HepG2 (cell line): Measurements from ENCODE around the gene SMIM41. TPM values are rescaled to one million over a fixed set of nuclear protein-coding genes. Genes with fewer than 3 reads are reported as not detected.

Experiments used
- ATAC-seq: fragments of 200-7000 bp; cut with Tn5 transposase; 3 replicates; pipeline ENCODE4 v1.9.1; 2020; ENCODE audit warnings: mild to moderate bottlenecking, moderate library complexity
- BruUV-seq: library from RNA; stranded (reverse); fragments of 400-500 nt; replicated peaks from 2 replicates; lab custom pipeline; 2021; lab: Mats Ljungman, UMichigan
- CTCF ChIA-PET: fragments of 300-600 bp; formaldehyde crosslinking; extraction: SDS; loops from one replicate; lab custom pipeline; 2021; ENCODE audit warnings: low total read pairs, inconsistent platforms, low intra/inter-chr PET ratio; lab: Yijun Ruan, JAX
- POLR2A ChIA-PET: fragments of 350-600 bp; sonication (Branson Sonifier 250); formaldehyde crosslinking; loops from one replicate; lab custom pipeline; 2020; ENCODE audit warnings: antibody characterized with exemption, inconsistent platforms; lab: Yijun Ruan, JAX
- DNase-seq: peaks from one replicate; pipeline ENCODE4 v3.0.0-alpha.2; 2015; ENCODE audit warnings: low spot score
- FAIRE-seq: peaks from 3 replicates; lab custom pipeline; 2011; peaks lifted over from hg19 to GRCh38; lab: Jason Lieb, UNC
- H2AFZ ChIP-seq: one replicate; pipeline ENCODE4 v1.6.1; 2011; ENCODE audit warnings: low read length, inconsistent platforms
- H3K27ac ChIP-seq: fragments of 300-600 bp; 3 replicates; pipeline ENCODE4 v1.8.0; 2011; ENCODE audit warnings: mixed run types, mild to moderate bottlenecking, mixed read lengths, low read length, inconsistent platforms; ENCODE audit not compliant: insufficient read depth; ENCODE audit errors: extremely low read length
- H3K27me3 ChIP-seq, 2 experiments: fragments of 200-600 bp in 1 of 2; 2 replicates in 1 of 2; 3 replicates in 1 of 2; pipeline versions ENCODE4 v1.6.0 to v1.8.0; 2011; ENCODE audit warnings: low read length in 2 of 2, mild to moderate bottlenecking in 2 of 2, moderate library complexity in 2 of 2, inconsistent platforms in 1 of 2; ENCODE audit not compliant: insufficient read depth in 2 of 2, control insufficient read depth in 1 of 2
- H3K36me3 ChIP-seq, 2 experiments: fragments of 200-600 bp in 1 of 2; replicated peaks in 1 of 2; 2 replicates in 1 of 2; 3 replicates in 1 of 2; pipeline versions ENCODE4 v1.5.1 to v1.8.0; 2011; ENCODE audit warnings: low read length in 2 of 2, inconsistent platforms in 1 of 2; ENCODE audit not compliant: insufficient read depth in 2 of 2, control insufficient read depth in 1 of 2
- H3K4me1 ChIP-seq: 2 replicates; pipeline ENCODE4 v1.5.1; 2012; ENCODE audit warnings: low read length, inconsistent platforms; ENCODE audit not compliant: insufficient read depth
- H3K4me2 ChIP-seq: 2 replicates; pipeline ENCODE4 v1.6.0; 2011; ENCODE audit warnings: low read depth, low read length, inconsistent platforms
- H3K4me3 ChIP-seq, 3 experiments: fragments of 200-600 bp in 1 of 3; sonication (generic), shearing (Covaris generic) in 1 of 3; replicated peaks in 1 of 3; 2 replicates each; pipeline ENCODE4 v1.5.1; 2011 to 2016; ENCODE audit warnings: low read length in 3 of 3, inconsistent platforms in 2 of 3, low read depth in 2 of 3, mild to moderate bottlenecking in 2 of 3, control low read depth in 1 of 3, mixed read lengths in 1 of 3; ENCODE audit not compliant: insufficient read depth in 1 of 3
- H3K79me2 ChIP-seq: one replicate; pipeline ENCODE4 v1.6.1; 2011; ENCODE audit warnings: low read length, inconsistent platforms; ENCODE audit not compliant: insufficient read depth
- H3K9ac ChIP-seq: 2 replicates; pipeline ENCODE4 v1.6.0; 2011; ENCODE audit warnings: mild to moderate bottlenecking, low read depth, low read length, inconsistent platforms; ENCODE audit not compliant: insufficient read depth
- H3K9me3 ChIP-seq: 2 replicates; pipeline ENCODE4 v1.5.1; 2012; ENCODE audit warnings: mild to moderate bottlenecking, low read length
- H4K20me1 ChIP-seq: 2 replicates; pipeline ENCODE4 v1.6.0; 2011; ENCODE audit warnings: inconsistent platforms, mild to moderate bottlenecking, low read length, moderate library complexity; ENCODE audit not compliant: insufficient read depth
- ASH2L ChIP-seq: fragments of 300-600, 200-600 bp; sonication (generic); IDR thresholded peaks from 2 replicates; pipeline ENCODE4 v1.7.0; 2017; ENCODE audit warnings: low read depth, mild to moderate bottlenecking, moderate library complexity, mixed read lengths, low read length; ENCODE audit not compliant: insufficient read length
- EP300 ChIP-seq, 3 experiments: sonication (generic) in 1 of 3; formaldehyde crosslinking in 1 of 3; IDR thresholded peaks; 2 replicates each; pipeline versions ENCODE4 v1.5.1 to v1.6.1; 2011 to 2020; ENCODE audit warnings: low read depth in 2 of 3, low read length in 2 of 3, borderline replicate concordance in 1 of 3, improper control_type of control experiment in 1 of 3, mild to moderate bottlenecking in 1 of 3, missing genetic modification reagents in 1 of 3, moderate library complexity in 1 of 3
- SRSF1 ChIP-seq: fragments of 200-400 bp; formaldehyde crosslinking; optimal IDR thresholded peaks from 2 replicates; pipeline ENCODE3; 2017; ENCODE audit warnings: mild to moderate bottlenecking, low read depth, low read length, moderate library complexity
- ZBTB7B ChIP-seq: sonication (generic); formaldehyde crosslinking; IDR thresholded peaks from 2 replicates; pipeline ENCODE4 v1.4.0; 2020; ENCODE audit warnings: missing genetic modification reagents
- ZNF138 ChIP-seq: sonication (generic); formaldehyde crosslinking; IDR thresholded peaks from 2 replicates; pipeline ENCODE4 v1.5.0; 2020; ENCODE audit warnings: mild to moderate bottlenecking, low read depth, missing genetic modification reagents
- WGBS: methylation state at CpG from one replicate; pipeline ENCODE4 v1.1.6; 2017; ENCODE audit warnings: low lambda C conversion rate; 5-methylcytosine and 5-hydroxymethylcytosine counted together
- in situ Hi-C: cut with HindIII; loops from 2 replicates; pipeline ENCODE4 v1.10.0; 2017; ENCODE audit warnings: low pct_unique_long_range_greater_than_20kb; ENCODE audit not compliant: extremely low pct_ligation_motif_present
- intact Hi-C: fragments of 100-400 bp; cut with micrococcal nuclease; formaldehyde crosslinking; loops from one replicate; pipeline ENCODE4 v1.10.0; 2022; ENCODE audit not compliant: unreplicated experiment
- polyA plus RNA-seq, 8 experiments: library from polyadenylated mRNA; depleted of rRNA in 3 of 8; stranded (reverse) in 7 of 8; unstranded in 1 of 8; fragments of >200 nt; fragmentation: Illumina TruSeq in 4 of 8; extraction: Trizol in 4 of 8; gene quantifications; 2 replicates each; pipeline versions ENCODE4 v1.2.1 to v1.2.3, GENCODE V29; 2011 to 2016; ENCODE audit warnings: low read depth in 4 of 8, missing spikeins in 1 of 8, mixed read lengths in 1 of 8; ENCODE audit not compliant: insufficient read depth in 1 of 8
- total RNA-seq, 5 experiments: library from RNA; depleted of rRNA; stranded (reverse); fragments of >200 nt; fragmentation: Illumina TruSeq; extraction: Trizol; gene quantifications; 2 replicates each; pipeline ENCODE4 v1.2.3, GENCODE V29; 2016; ENCODE audit warnings: low read depth in 1 of 5
- TF ChIP-seq, protein P1 (sequence below): sonication (generic); formaldehyde crosslinking; IDR thresholded peaks from 2 replicates; pipeline ENCODE4 v1.5.0; 2020; ENCODE audit warnings: mild to moderate bottlenecking, missing genetic modification reagents, borderline replicate concordance
- TF ChIP-seq, protein P2 (sequence below): IDR thresholded peaks from 2 replicates; pipeline ENCODE4 v1.6.1; 2012; ENCODE audit warnings: low read length, improper control_type of control experiment
- TF ChIP-seq, protein P3 (sequence below): sonication (generic); formaldehyde crosslinking; IDR thresholded peaks from 2 replicates; pipeline ENCODE4 v1.4.0; 2020; ENCODE audit warnings: missing genetic modification reagents

Gene SMIM41
- total and polyA plus RNA-seq, 2 of the 13 experiments (the other 11 are each of a cell fraction or from before 2014, with no cell fraction given): not detected

DNA sequence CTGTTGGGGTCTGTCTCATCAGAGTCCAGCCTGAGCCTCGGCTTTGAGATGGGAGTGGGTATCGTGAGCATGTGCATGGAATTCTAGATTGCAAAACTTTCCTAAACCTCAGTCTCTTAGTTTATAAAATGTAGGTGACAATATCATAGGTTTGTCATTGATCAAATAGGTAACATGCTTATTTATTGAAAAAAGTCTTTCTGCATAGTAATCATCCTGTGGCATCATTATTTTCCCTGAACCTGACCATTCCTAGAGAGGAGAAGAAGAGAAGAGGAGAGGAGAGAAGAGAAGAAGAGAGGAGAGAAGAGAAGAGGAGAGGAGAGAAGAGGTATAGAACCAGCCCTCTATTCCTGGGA lies 4.1 kb downstream of the SMIM41 start:
- BruUV-seq: no TSS peak
- Histone ChIP-seq H2AFZ (no peak overlapping the region), H4K20me1 (no peaks in the 10 kb centered on the region), H3K27ac (no peak overlapping the region), H3K4me3 (no peak overlapping the region; a peak in 1 of 6 replicates), H3K4me2 (0 out of 2 replicates have a peak overlapping the region, but pooled peaks have one; percentile 81), H3K79me2 (no peaks in the 10 kb centered on the region), H3K9me3 (no peaks in the 10 kb centered on the region), H3K4me1 (peaks cover 49% of the 10 kb centered on the region), H3K36me3 (peaks cover 3% of the 10 kb centered on the region in 2 experiments; a peak in 2 of 5 replicates), H3K9ac (no peak overlapping the region), H3K27me3 (peaks cover 12 to 41% of the 10 kb centered on the region in 2 experiments)
- ATAC-seq: no peak
- intact Hi-C loops (loop anchor here (1.0 to 5.0 kb wide), 2 partner anchors 34 to 58 kb away; no protein-coding TSS in a partner anchor), in situ Hi-C loops (loop anchor here (5.0 kb wide), 1 partner anchor 56 kb away; no protein-coding TSS in a partner anchor)
- FAIRE-seq: no peak
- ChIA-PET CTCF (interaction anchor here (0.7 to 3.1 kb wide), 5 partner anchors 15 to 80 kb away, joined by 3 to 79 read pairs (median 3); no protein-coding TSS in a partner anchor), POLR2A (interaction anchor here (1.0 to 1.8 kb wide), 3 partner anchors 51 to 73 kb away, joined by 4 to 5 read pairs (median 4); no protein-coding TSS in a partner anchor)
- DNase-seq: no peak
- 0% methylated on average over 2 of the region's 2 CpGs for WGBS
- TF ChIP-seq, protein P1, sequence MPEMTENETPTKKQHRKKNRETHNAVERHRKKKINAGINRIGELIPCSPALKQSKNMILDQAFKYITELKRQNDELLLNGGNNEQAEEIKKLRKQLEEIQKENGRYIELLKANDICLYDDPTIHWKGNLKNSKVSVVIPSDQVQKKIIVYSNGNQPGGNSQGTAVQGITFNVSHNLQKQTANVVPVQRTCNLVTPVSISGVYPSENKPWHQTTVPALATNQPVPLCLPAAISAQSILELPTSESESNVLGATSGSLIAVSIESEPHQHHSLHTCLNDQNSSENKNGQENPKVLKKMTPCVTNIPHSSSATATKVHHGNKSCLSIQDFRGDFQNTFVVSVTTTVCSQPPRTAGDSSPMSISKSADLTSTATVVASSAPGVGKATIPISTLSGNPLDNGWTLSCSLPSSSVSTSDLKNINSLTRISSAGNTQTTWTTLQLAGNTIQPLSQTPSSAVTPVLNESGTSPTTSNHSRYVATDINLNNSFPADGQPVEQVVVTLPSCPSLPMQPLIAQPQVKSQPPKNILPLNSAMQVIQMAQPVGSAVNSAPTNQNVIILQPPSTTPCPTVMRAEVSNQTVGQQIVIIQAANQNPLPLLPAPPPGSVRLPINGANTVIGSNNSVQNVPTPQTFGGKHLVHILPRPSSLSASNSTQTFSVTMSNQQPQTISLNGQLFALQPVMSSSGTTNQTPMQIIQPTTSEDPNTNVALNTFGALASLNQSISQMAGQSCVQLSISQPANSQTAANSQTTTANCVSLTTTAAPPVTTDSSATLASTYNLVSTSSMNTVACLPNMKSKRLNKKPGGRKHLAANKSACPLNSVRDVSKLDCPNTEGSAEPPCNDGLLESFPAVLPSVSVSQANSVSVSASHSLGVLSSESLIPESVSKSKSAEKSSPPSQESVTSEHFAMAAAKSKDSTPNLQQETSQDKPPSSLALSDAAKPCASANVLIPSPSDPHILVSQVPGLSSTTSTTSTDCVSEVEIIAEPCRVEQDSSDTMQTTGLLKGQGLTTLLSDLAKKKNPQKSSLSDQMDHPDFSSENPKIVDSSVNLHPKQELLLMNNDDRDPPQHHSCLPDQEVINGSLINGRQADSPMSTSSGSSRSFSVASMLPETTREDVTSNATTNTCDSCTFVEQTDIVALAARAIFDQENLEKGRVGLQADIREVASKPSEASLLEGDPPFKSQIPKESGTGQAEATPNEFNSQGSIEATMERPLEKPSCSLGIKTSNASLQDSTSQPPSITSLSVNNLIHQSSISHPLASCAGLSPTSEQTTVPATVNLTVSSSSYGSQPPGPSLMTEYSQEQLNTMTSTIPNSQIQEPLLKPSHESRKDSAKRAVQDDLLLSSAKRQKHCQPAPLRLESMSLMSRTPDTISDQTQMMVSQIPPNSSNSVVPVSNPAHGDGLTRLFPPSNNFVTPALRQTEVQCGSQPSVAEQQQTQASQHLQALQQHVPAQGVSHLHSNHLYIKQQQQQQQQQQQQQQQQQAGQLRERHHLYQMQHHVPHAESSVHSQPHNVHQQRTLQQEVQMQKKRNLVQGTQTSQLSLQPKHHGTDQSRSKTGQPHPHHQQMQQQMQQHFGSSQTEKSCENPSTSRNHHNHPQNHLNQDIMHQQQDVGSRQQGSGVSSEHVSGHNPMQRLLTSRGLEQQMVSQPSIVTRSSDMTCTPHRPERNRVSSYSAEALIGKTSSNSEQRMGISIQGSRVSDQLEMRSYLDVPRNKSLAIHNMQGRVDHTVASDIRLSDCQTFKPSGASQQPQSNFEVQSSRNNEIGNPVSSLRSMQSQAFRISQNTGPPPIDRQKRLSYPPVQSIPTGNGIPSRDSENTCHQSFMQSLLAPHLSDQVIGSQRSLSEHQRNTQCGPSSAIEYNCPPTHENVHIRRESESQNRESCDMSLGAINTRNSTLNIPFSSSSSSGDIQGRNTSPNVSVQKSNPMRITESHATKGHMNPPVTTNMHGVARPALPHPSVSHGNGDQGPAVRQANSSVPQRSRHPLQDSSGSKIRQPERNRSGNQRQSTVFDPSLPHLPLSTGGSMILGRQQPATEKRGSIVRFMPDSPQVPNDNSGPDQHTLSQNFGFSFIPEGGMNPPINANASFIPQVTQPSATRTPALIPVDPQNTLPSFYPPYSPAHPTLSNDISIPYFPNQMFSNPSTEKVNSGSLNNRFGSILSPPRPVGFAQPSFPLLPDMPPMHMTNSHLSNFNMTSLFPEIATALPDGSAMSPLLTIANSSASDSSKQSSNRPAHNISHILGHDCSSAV (CRISPR knock-in tag): no peak
- TF ChIP-seq EP300 (IDR thresholded peaks at IDR 0.05; ENCODE audit: low read depth in 2 of 2, low read length in 2 of 2) (no peak), EP300 (CRISPR knock-in tag; IDR thresholded peaks at IDR 0.05; ENCODE audit: borderline replicate concordance) (no peak), ZBTB7B (CRISPR knock-in tag) (0 out of 2 replicates have a peak, but pooled peaks have one; percentile 8), SRSF1 (no peak), ZNF138 (CRISPR knock-in tag) (no peak), ASH2L (peak; percentile 15)
- TF ChIP-seq, protein P2, sequence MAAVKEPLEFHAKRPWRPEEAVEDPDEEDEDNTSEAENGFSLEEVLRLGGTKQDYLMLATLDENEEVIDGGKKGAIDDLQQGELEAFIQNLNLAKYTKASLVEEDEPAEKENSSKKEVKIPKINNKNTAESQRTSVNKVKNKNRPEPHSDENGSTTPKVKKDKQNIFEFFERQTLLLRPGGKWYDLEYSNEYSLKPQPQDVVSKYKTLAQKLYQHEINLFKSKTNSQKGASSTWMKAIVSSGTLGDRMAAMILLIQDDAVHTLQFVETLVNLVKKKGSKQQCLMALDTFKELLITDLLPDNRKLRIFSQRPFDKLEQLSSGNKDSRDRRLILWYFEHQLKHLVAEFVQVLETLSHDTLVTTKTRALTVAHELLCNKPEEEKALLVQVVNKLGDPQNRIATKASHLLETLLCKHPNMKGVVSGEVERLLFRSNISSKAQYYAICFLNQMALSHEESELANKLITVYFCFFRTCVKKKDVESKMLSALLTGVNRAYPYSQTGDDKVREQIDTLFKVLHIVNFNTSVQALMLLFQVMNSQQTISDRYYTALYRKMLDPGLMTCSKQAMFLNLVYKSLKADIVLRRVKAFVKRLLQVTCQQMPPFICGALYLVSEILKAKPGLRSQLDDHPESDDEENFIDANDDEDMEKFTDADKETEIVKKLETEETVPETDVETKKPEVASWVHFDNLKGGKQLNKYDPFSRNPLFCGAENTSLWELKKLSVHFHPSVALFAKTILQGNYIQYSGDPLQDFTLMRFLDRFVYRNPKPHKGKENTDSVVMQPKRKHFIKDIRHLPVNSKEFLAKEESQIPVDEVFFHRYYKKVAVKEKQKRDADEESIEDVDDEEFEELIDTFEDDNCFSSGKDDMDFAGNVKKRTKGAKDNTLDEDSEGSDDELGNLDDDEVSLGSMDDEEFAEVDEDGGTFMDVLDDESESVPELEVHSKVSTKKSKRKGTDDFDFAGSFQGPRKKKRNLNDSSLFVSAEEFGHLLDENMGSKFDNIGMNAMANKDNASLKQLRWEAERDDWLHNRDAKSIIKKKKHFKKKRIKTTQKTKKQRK: no peak
- TF ChIP-seq, protein P3, sequence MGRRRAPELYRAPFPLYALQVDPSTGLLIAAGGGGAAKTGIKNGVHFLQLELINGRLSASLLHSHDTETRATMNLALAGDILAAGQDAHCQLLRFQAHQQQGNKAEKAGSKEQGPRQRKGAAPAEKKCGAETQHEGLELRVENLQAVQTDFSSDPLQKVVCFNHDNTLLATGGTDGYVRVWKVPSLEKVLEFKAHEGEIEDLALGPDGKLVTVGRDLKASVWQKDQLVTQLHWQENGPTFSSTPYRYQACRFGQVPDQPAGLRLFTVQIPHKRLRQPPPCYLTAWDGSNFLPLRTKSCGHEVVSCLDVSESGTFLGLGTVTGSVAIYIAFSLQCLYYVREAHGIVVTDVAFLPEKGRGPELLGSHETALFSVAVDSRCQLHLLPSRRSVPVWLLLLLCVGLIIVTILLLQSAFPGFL (CRISPR knock-in tag): no peak
